ENCODE measurements around the gene ATRN.

The ATRN gene

DNA sequence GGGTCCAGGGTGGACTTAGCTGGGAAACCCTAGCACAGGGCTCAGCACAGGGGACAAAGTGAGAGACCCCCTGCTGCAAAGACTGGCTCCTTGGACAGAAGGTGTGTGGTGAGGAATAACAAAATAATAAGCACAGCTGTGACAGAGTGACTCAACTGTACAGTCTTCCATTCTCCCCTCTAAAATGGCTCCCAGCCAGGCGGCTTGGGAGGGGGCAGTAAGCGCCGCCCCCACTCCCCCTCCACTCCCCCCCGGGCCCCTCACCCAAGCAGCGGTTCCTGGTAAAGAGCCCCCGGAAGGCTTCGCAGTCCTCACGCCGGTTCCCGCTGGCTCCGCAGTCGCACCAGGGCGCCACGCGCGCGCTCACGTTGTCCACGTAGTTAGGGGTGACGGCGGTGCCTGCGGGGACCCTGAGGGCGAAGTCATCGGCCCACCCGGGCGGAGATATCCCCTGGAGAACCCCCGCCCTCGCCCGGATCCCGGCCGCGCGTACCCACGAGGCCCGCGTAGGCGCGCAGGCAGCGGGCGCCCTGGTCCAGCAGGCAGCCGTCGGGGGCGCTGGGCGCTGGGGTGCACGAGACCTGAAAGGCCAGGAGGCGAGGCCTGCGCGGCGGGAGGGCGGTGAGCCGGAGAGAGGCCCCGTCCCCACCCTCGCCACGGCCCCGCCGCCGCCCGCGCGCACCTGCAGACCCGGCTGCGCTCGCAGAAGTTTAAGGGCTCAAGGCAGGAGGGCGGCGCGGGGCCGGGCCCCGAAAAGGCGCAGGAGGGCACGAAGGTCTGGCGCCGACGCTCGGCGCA lies 189.6 kb downstream of the ATRN start:
- DNase-seq, result no peak

DNA sequence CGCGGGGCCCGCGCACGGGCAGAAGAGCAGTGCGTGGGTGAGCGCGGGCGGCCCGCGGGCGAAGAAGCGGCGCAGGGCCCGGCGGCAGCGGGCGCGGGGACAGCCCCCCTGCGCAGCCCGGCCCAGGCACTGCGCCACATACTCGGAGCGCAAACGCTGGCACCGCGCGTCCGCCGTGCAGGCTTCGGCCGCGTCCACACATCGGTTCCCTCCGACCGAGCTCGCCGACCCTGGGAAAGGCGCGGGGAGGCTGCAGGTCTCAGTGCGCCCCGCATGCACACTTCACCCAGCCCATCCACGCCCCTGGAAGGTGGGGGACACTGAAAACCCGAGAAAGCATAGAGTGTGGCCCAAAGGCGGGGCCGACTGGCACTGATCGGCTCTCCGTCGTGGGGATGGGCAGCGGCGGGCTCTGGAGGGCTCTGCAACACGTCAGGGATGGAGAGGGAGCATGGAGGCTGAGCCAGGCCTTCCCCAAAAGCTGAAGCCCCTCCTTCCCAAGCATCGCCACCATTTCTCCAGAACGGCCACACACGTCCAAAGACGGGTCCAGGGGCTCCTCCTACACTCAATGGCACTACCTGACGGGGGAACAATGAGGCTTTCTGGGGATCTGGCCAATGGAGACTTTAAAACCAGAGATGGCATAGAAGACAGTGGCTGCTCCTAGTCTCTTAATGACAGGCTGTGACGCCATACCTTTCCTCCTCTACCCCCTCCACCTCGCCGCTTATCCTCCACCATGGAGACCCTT lies 190.4 kb downstream of the ATRN start:
- DNase-seq, result no peak

DNA sequence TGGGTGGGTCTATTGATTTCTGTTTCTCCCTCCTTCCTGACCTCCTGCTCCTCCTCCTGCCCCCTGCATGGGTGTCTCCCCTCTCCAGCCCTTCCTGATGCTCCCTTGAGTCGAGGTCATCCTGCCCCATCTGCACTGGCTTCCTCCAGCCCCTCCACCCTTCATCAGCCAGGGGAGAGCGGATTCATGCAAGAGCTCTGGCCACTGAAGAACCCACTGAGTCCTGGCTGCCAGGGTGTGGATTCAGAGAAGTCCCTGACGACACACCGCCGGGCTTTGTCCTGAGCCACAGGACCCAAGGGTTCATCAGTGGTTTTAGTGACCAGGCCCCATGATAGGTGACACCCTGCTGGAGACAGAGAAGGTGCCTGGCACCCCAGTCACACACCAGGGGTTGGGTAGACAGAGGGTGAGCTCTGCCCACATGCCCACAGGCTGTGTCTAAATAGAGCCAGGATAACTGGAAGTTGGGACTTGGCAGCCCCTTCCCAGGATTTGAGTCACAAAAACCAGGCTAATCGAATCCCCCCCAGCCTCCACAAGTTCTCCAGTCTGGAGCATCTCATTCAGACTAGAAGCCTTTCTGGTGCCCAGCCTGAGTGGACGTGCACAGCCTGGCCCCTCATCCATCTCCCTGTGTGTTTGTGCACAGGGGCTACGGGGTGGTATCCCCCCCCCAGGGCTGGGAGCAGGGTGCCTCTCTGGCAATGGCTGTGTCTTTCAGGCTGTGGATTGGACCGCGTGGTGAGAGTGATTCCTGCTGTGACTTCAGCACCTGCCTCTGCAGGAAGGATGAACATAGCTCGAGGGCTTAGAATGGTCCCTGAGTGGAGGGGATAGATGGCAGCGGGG lies 191.2 kb downstream of the ATRN start:
- no peak for DNase-seq

DNA sequence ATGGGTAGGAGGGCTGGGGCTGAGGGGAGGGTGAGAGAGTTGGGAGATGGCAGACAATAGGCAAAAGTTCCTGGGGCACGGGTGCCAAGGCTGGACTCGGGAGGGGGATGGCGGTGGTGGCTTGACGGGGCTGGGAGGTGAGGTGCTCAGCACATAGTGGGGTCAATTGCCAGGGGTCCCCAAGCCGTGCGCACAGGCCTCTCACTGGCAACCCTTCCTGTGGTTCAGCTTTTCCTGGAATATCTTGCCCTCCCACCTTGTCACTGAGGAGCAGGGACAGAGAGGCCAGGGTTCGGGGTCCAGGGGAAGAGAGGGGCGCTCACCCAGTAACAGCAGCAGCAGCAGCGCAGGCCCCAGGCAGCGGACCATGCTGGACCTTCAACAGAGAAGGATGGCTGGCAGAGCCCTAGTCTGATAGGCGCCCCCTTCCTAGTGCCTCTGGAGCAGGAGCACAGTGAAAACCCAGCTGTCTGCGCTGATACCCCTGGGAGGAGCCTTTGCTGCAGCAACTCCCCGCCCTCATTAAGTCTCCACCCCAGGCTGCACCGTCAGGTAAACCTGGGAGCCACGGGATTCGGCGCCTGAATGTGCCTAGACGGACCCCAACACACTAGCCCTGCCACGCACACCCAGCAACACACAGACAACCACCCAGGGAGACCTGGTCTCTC lies 192.3 kb downstream of the ATRN start, which contains the start of gene GFRA4:
Gene GFRA4, minus strand, starts transcription at position 369 of the 671 bp plus-strand sequence. Its CDS starts 0 bp downstream, at position 369.
- no peak for DNase-seq

DNA sequence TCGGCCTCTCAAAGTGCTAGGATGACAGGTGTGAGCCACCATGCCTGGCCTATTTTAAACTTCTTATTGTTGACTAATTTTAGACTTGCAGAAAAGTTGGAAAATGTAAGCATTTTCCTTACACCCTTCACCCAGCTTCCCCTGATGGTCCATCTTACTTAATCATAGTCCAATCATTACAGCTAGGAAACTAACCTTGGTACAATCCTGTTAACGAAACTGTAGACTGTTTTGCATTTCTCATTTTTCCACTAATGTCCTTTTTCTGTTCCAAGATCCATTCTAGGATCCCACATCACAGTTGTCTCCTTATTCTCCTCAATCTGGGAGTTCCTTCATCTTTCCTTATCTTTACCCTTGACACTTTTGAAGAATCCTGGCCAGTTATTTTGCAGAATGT lies 193.0 kb downstream of the ATRN start:
- no peak for DNase-seq

DNA sequence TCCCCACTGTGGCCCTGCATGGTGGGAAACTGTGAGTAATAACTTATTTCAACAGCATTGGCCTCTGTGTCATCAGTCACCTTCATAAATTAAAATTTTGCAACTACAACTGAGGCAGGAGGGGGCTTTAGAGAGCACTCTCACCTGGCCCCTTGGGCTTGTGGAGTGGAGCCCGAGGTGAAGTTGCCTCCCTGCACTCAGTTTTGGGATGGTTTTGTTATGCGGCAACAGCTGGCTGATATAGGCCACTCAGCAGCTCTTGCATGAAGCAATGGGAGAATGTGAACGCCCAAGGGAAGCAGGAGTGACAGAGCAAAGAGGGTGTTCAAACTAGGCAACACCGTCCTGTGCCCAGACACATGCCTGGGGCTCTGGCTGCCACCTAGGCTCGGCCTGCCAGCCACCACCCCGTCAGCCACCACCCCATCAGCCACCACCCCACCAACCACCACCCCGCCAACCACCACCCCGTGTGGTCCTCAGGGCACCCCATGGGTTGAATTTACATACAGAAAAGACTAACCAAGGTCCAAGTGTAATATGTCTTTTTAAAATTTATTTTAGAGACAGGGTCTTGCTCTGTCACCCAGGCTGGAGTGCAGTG lies 196.7 kb downstream of the ATRN start:
- no peak for DNase-seq

DNA sequence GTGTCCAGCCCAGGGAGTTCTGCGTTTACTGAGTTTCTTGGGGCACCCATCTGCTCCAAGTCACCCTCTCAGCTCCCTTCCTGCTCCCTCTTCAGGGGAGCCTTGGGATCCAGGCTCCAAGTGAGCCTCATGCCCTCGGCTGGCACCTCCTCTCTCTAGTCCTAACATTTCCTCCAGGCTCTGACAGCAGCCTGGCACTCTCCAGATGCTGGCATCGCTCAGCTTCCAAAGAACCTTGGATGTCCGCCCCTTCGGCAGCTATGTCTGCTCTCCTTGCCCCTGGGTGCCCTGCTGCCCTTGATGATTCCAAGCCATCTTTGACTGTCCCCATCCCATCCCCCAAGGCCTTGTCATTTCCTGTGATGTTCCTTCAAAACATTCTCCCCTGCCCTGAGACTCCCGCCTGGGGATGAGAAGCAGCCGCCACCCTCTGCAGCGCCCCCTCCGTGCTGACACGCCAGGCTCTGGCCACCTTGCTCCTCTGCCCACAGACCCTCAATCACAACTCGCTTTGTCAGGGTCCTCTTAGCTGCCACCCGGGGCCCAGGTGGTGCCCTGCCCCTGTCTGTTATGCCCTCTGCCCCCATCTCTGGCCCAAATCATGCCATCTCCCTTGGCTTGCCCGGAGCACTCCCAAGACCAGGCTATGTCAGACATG lies 199.0 kb downstream of the ATRN start:
- no peak for DNase-seq

DNA sequence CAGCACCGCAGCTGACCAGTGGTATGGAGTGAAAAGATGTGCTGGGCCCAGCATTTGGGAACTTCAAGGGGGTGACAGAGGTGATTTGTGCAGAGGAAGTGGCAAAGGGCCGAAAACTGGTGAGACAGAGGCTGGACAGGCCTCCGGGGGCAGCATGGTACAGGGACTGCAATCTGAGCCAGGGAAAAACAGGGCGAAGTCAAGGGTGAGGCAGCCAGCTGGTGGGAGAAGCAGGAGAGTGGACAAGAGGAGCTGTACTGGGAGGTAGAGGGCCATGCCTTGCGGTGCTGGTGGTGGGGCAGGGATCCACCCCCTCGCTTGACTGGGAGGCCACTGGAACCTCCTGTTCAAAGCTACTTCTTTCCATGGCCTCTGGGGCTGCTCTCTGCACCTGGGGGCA lies 199.7 kb downstream of the ATRN start:
- DNase-seq, result no peak

DNA sequence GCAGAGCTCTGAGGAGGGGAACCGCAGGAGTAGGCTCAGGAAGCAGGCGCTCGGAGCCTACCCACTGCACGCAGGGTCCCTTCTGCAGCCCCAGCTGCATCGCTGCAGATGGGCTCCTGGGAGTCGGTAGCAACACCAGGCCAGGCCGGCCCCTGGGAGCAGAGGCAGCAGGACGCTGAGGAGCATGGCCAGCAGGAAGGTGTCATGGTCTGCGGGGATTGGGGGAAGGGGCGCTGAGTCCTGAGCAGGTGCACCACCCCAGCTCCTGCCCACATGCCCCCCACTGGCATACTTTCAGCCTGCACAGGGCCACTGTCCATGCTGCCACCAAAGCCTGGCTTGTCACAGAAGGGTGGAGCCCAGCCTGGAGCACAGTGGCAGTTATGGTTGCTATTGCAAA lies 200.1 kb downstream of the ATRN start:
- no peak for DNase-seq

DNA sequence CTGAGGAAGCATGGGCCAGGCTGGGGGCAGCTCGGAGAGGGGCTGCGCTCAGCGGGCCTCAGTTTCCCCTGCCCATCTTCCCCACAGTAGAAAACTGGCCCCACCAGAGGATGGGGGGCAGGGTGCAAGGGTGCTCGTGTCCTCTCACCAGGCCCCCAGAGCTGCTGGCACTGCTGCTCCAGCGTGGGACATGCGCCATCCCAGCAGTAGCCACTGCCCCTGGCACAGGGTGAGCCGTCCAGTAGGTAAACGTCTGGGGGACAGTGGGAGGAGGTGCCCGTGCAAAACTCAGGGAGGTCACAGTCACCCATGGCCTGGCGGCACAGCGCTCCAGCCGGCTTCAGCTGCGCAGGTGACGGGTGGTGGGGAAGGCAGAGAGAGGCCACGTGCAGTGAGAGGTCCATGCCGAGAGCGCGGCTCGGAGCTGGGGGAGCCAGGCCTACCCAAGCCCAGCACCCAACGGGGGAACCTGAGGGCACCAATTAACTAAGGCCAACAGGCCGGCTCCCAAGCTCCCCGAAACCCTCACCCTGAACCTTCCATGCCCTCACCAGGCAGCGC lies 201.2 kb downstream of the ATRN start:
- DNase-seq, result no peak

DNA sequence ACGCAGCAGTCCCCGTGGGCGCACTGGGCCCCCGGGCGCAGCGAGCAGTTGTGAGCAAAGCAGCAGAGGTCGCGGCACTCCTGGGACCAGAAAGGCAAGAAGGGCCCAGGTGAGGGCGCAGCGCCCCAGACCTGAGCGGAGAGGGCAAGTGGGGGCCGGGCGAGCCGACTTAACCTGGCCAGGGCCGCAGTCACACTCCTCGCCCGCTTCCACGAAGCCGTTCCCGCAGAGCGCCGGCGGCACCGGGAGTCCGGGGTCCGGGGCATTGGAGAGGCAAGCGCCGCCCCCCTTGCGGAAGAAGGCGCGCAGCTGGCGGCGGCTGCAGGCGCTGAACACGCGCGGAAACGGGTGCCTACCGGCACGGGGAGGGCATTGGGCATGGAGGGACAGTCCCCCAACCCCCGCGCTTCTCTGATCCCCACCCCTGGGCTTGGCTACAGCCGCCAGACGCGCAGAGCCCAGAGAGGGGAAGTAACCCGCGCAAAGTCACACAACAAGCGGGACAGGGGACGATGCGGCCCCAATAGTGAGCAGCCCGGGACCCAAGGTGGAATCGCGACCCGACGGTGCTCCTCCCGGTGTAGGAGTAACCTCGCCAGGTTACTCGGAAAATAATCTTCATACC lies 201.8 kb downstream of the ATRN start:
- no peak for DNase-seq

DNA sequence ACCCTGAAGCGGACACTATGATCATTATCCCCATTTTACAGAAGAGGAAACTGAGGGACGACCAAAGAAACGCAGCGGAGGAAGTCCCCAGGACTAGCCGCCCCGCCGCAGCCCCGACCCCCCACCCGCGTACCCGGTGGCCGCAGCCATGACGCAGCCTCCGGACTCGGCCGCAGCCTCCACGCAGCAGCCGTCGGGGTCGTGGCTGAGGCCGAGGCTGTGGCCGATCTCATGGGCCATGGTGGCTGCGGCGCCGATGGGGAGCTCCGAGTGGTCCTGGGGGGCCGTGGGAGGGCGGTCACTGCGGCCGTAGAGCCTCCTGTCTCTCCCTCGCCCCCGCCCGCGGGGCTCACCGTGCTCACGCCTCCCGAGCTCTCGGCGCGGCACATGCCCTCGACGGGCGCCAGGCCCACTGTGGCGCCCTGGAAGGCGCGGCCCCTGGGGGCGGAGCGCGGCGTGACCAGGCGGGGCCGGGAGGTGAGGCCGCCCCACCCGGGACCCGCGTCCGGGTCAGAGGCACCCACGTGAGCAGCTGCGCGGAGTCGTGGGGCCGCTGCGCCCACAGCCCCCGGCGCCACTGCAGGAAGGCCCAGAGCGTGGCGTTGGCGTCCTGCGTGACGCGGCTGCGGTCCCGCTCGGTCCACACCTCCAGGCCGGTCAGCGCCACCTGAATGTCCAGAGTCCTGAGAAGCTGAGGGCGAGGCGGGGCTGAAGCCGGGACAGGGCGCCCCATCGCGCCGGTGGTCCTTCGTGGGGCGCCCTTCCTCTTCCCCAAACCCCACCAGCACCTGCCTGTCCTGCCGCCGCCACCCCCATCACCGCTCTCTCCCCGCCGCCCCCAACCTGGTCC lies 202.6 kb downstream of the ATRN start:
- no peak for DNase-seq

DNA sequence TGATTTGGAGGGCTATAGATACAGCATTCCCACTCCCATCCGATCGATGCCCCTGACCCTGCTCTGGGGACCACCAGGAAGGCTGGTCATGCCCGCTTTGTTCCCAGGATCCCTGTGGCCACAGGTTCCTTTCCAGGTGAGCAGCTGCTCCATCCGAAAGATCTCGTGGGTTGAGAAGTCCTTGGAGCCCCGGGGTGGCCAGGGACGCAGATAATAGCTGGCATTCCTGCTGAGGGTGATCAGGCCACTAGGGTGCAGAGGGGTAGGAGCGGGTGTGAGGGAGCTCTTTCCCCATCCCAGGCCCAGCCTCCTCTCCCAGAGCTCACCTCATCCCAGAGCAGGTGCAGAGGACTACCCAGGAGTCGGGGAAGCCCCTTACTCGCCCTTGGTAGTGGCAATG lies 203.6 kb downstream of the ATRN start:
- DNase-seq, result no peak

DNA sequence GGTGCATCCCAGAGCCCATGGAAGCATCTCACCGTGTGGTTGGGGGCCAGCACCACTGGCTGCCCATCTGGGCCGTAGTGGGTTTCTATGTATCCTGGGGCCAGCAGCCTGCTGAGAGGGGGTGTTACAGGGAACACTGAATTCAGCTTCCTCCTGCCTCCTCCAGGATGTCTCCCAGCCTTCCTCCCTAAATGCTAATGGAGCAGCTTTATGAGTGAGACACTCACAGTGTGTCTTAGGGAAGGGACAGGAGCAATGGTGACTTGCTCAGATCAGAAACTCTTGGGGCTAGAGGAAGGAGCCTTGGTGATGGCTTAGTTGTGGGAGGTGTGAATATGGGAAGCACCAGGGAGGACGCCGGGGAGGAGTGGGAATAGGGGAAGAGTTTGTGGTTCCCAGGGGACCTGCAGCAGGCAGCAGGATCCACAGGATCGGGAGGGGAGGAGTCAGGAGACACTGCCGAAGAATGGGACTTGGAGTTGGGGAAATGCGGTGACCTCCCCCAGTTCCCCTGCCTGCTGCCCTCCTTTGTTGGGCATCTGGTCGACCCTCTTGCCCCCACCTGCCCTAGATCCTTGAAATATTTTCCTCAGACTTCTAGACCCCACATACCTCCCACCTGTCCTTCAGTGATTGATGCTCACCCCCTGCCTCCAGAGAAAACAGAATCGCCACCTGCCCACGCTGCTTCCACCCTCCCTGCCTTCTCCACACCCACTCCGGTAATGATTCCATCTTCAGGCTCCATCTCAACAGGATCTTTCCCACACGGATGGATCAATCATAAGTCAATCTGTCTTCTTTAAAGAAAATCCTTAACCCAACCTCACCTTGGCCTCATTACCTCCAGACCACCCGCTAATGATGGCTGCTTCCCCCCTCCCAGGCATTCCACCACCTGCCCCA lies 204.4 kb downstream of the ATRN start:
- no peak for DNase-seq

DNA sequence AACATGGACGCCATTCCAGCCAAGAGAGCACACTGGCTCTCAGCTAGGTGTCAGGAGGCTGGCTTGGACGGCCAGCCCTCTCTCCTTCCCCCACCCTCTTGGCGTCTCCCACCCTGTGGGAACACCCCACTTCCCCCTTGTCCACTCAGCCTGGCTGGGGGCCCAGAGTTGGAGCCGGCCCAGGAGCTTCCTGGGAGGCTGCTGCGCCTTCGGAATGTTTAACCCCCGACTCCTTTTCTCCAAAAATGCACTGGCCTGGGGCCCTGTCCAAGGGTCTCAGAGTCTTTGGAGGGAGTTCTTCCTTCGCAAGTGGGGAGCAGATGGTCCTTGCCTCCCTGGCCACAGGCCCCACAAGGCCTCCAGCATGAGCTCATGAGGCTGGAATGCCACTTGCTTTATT lies 206.9 kb downstream of the ATRN start:
- DNase-seq, result no peak

DNA sequence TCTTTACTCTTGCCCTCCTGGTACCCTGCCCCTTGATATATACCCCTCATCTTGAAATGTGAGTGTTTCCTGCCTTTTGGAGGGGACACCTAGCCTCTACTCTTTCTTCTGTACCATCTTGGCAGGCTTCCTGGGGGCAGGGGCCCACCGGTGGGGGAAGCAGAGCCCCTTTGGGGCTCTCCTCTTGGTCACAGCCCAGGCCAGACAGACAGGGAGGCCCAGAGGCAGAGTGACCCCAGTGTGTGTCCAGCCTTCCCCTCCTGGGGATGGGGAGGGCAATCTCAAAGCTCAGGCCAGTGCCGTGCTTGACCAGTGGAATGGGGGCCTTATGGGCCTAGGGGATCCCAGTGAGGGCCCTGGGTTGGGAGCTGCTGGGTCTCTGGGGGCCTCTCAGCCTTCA lies 207.4 kb downstream of the ATRN start:
- no peak for DNase-seq

DNA sequence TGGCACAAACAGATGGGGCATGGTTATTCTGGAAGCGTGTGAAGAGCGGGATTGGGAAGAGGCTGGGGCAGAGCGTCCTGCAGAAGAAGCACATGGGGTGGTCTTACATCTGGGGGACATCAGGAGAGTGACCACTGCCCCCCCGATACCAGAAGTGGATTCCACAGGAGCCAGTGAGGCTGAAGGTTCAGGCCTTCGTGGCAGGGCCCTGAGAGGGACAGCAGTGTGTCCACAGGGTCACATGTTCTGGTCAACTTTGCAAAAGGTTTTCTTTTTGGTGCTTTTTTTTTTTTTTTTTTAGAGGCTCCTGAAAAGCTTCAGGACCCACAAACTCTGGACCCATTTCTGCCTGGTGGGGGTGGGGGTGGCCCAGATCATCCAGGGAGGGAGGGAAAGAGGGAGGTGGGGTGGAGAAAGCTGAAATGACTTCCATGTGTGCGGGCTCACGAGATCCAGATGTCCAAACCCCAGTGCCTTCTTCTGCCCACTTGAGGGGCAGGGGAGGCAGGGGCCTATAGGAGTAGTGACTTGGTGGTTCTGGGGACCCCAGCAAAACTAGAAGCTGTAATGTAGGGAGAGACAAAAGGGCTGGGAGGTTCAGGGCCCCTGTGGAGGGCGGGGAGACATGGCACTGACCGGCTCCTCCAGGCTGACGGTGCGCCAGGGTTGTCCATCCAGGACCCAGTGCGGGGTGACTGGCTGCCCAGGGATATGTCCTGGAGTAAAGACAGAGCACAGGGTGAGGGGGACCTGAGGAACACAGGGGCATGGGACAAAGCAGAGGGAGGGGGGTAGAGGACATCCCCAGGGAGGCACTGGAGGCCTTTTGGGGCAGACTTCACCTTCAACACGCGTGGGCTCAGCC lies 208.3 kb downstream of the ATRN start:
- no peak for DNase-seq

All from suppressor macrophage treated with lipopolysaccharide for 4 hours (primary cell).